Measurements from ENCODE around the gene WASHC4.

DNA sequence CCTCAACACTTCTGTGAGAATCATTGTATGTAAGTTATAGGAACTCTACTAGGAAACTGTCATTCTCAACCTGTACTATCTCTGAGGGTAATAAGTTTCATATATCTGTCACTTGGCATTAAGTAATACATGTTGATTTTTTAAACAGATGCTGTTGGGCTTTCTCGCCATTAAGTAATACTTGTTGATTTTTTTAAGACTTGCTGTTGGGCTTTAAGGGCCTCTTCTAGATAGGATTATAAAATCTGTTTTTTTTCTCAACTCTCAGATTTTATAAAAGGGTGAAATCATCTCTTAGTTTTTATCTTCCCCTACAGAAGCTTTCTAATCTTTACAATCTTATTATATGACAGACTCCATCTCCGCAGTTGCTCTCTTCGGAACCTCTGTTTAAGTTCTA is 5.6 kb downstream of the WASHC4 start:
- TF ChIP-seq, protein P1, sequence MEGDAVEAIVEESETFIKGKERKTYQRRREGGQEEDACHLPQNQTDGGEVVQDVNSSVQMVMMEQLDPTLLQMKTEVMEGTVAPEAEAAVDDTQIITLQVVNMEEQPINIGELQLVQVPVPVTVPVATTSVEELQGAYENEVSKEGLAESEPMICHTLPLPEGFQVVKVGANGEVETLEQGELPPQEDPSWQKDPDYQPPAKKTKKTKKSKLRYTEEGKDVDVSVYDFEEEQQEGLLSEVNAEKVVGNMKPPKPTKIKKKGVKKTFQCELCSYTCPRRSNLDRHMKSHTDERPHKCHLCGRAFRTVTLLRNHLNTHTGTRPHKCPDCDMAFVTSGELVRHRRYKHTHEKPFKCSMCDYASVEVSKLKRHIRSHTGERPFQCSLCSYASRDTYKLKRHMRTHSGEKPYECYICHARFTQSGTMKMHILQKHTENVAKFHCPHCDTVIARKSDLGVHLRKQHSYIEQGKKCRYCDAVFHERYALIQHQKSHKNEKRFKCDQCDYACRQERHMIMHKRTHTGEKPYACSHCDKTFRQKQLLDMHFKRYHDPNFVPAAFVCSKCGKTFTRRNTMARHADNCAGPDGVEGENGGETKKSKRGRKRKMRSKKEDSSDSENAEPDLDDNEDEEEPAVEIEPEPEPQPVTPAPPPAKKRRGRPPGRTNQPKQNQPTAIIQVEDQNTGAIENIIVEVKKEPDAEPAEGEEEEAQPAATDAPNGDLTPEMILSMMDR (conservative IDR thresholded peaks at IDR 0.05; ENCODE audit: low read depth, low read length) = no peak
- no peak for TF ChIP-seq EZH2phosphoT487 (IDR thresholded peaks at IDR 0.05; ENCODE audit: borderline replicate concordance, low read length)
